ENCODE measurements around the gene ZNF862.
A peak's percentile ranks its signal among the peaks of the same experiment; 100 is the strongest.

Gene ZNF862

GRCh38 chr7:149870701-149871483, 32.7 kb downstream of the ZNF862 start:
- no peak for TF ChIP-seq CTCF (IDR thresholded peaks at IDR 0.05; ENCODE audit: borderline replicate concordance, control extremely low read depth, extremely low read depth, insufficient read depth, missing control alignments)
- in situ Hi-C loops (cut with MboI; ENCODE audit: low sequenced_read_pairs, unreplicated experiment), result no loop called here
- DNase-seq (ENCODE audit: low spot score), result no peak

GRCh38 chr7:149871576-149871975, 33.4 kb downstream of the ZNF862 start:
- no peak for DNase-seq (ENCODE audit: low spot score)
- in situ Hi-C loops (cut with MboI; ENCODE audit: low sequenced_read_pairs, unreplicated experiment), result no loop called here
- TF ChIP-seq CTCF (IDR thresholded peaks at IDR 0.05; ENCODE audit: borderline replicate concordance, control extremely low read depth, extremely low read depth, insufficient read depth, missing control alignments), result no peak

GRCh38 chr7:149872419-149873073, 34.4 kb downstream of the ZNF862 start:
- TF ChIP-seq CTCF (IDR thresholded peaks at IDR 0.05; ENCODE audit: borderline replicate concordance, control extremely low read depth, extremely low read depth, insufficient read depth, missing control alignments), result peak; percentile 14
- DNase-seq (ENCODE audit: low spot score), result peak; percentile 69
- in situ Hi-C loops (cut with MboI; ENCODE audit: low sequenced_read_pairs, unreplicated experiment), result no loop called here

DNA sequence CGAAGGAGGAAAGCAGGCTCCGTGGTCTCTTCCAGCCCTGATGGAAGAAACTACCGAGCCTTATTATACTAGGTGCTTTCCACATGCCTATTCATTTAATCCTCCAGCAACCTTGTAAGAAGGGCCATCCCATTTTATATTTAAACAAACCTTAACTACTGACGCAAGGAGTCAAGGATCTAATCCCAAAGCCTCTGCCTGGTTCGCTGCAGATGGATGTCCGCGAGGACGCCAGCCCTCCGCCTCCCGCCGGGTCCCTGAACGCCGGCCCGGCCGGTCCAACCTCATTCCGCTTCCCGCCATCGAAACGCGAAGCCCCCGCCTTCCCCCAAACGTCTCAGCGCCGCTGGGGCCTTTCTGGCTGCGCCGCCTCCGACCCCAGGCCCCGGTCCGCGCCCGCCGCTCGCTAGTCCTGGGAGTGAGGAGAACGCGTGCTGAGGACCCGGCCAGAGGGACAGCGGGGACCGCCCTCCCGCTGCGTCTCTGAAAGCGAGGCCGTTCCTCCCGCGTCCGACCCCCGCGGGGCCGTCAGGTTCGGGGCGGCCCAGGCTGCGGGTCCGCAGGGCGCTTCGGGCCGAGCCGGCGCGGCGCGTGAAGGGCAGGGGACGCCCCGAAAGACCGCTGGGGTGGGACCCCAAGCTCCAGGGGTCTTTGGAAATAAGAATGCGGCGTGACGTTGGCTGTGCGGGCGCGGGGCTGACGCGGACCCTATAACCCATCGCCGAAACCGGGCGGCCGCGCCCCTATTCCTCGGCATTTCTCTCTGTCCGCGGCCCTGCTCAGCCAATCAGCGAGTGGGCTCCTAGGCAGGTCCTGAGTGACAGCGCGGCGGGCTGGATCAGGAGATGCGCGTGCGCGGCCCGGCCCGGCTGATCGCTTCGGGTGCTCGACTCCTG, 35.1 kb downstream of the ZNF862 start, which contains the start of gene ATP6V0E2:
TSS of gene ATP6V0E2 (plus strand) at position 896 of the 896 bp plus-strand sequence. CDS start 97 bp downstream, outside the sequence.
- TF ChIP-seq CTCF (IDR thresholded peaks at IDR 0.05; ENCODE audit: borderline replicate concordance, control extremely low read depth, extremely low read depth, insufficient read depth, missing control alignments), result no peak
- DNase-seq (ENCODE audit: low spot score), result peak; percentile 100
- in situ Hi-C loops (cut with MboI; ENCODE audit: low sequenced_read_pairs, unreplicated experiment), result no loop called here

- no peak for TF ChIP-seq CTCF (IDR thresholded peaks at IDR 0.05; ENCODE audit: borderline replicate concordance, control extremely low read depth, extremely low read depth, insufficient read depth, missing control alignments)
- DNase-seq (ENCODE audit: low spot score), result no peak
- in situ Hi-C loops (cut with MboI; ENCODE audit: low sequenced_read_pairs, unreplicated experiment), result no loop called here
Measured at GRCh38 chr7:149873970-149874643, 35.9 kb downstream of the ZNF862 start.

GRCh38 chr7:149874644-149875028, 36.5 kb downstream of the ZNF862 start:
- in situ Hi-C loops (cut with MboI; ENCODE audit: low sequenced_read_pairs, unreplicated experiment), result no loop called here
- no peak for DNase-seq (ENCODE audit: low spot score)
- TF ChIP-seq CTCF (IDR thresholded peaks at IDR 0.05; ENCODE audit: borderline replicate concordance, control extremely low read depth, extremely low read depth, insufficient read depth, missing control alignments), result no peak

All from GM13976 (cell line).